Karpas-422 (cell line): ENCODE results near the gene SGMS2. TPM values are rescaled to one million over a fixed set of nuclear protein-coding genes. Genes with fewer than 3 reads are reported as not detected.

Experiments
- DNase-seq: peaks from one replicate; pipeline ENCODE4 v3.0.0-alpha.2; 2015
- H2AFZ ChIP-seq: fragments of 200-600 bp; sonication (generic); 2 replicates; pipeline ENCODE4 v1.6.1; 2014; ENCODE audit warnings: antibody characterized with exemption, low read length, mixed read lengths
- H3K27ac ChIP-seq: fragments of 200-600 bp; sonication (generic); 2 replicates; pipeline ENCODE4 v1.5.1; 2014; ENCODE audit warnings: mild to moderate bottlenecking, low read length, moderate library complexity
- H3K27me3 ChIP-seq: fragments of 200-600 bp; sonication (generic); 2 replicates; pipeline ENCODE4 v1.6.1; 2014; ENCODE audit warnings: low read length, mixed read lengths
- H3K36me3 ChIP-seq: fragments of 200-600 bp; sonication (generic); 2 replicates; pipeline ENCODE4 v1.6.1; 2014; ENCODE audit warnings: low read length, mixed read lengths; ENCODE audit not compliant: insufficient read depth
- H3K4me1 ChIP-seq: fragments of 200-600 bp; sonication (generic); 2 replicates; pipeline ENCODE4 v1.6.1; 2014; ENCODE audit warnings: mild to moderate bottlenecking, low read length, mixed read lengths
- H3K4me2 ChIP-seq: fragments of 200-600 bp; sonication (generic); 2 replicates; pipeline ENCODE4 v1.6.1; 2014; ENCODE audit warnings: low read length, low read depth, mild to moderate bottlenecking; ENCODE audit not compliant: poor library complexity, severe bottlenecking
- H3K4me3 ChIP-seq: fragments of 200-600 bp; sonication (generic); 2 replicates; pipeline ENCODE4 v1.5.1; 2014; ENCODE audit warnings: mild to moderate bottlenecking, antibody characterized with exemption, low read length, mixed read lengths
- H3K79me2 ChIP-seq: fragments of 200-600 bp; sonication (generic); 2 replicates; pipeline ENCODE4 v1.6.1; 2014; ENCODE audit warnings: mild to moderate bottlenecking, low read length, mixed read lengths
- H3K9ac ChIP-seq: fragments of 200-600 bp; sonication (generic); 2 replicates; pipeline ENCODE4 v1.6.0; 2014; ENCODE audit warnings: low read length
- H3K9me2 ChIP-seq: fragments of 200-600 bp; sonication (generic), shearing (Covaris generic); replicated peaks from 2 replicates; pipeline ENCODE4 v1.6.0; 2014; ENCODE audit warnings: mild to moderate bottlenecking, low read length, moderate library complexity; ENCODE audit not compliant: insufficient read depth
- H3K9me3 ChIP-seq: fragments of 300-700, 200-600 bp; sonication (generic); 2 replicates; pipeline ENCODE4 v1.6.1; 2014; ENCODE audit warnings: low read length, mixed read lengths
- H4K20me1 ChIP-seq: fragments of 200-600 bp; sonication (generic); 2 replicates; pipeline ENCODE4 v1.6.1; 2014; ENCODE audit warnings: mild to moderate bottlenecking, antibody characterized with exemption, low read length, low read depth; ENCODE audit not compliant: insufficient read depth
- total RNA-seq: library from RNA; depleted of rRNA; stranded (reverse); fragments of >200 nt; shearing (Covaris generic); gene quantifications from 2 replicates; pipeline ENCODE4 v1.2.3, GENCODE V29; 2014; ENCODE audit warnings: low replicate concordance

Gene SGMS2
- total RNA-seq, 1 experiment from 2014 or later, result not detected

DNA sequence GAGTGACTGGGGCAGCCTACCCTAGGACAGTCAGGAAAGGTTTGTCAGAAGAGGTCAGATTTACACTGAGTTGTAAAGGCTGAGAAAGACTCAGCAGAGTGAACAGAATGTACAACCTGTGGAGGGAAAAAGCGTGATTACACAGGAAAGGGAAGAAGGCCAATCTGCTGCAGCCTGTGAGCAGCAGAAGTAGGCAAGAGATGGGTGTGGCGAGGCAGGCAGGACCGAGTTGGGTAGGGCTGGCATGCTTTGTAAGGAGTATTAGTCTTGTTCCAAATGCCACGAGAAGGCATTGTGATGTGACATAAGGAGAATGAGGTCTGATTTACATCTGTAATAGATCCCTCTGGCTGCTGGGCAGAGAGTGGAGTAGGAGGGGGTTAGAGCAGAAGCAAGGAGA lies 12.6 kb downstream of the SGMS2 start:
- no peak for DNase-seq
- Histone ChIP-seq H3K9me2 (no peaks in the 10 kb centered on the region), H3K27me3 (0 out of 2 replicates have a peak, but pooled peaks cover 3% of the 10 kb centered on the region), H3K9me3 (no peaks in the 10 kb centered on the region), H3K27ac (no peak overlapping the region), H3K4me2 (no peak overlapping the region), H2AFZ (no peak overlapping the region), H4K20me1 (no peaks in the 10 kb centered on the region), H3K4me1 (no peaks in the 10 kb centered on the region), H3K79me2 (no peaks in the 10 kb centered on the region), H3K9ac (no peak overlapping the region), H3K36me3 (no peaks in the 10 kb centered on the region), H3K4me3 (no peak overlapping the region)

GRCh38 chr4:107837776-107838618 lies 13.3 kb downstream of the SGMS2 start:
- Histone ChIP-seq H2AFZ (no peak overlapping the region), H3K9ac (no peak overlapping the region), H3K27me3 (0 out of 2 replicates have a peak, but pooled peaks cover 3% of the 10 kb centered on the region), H3K27ac (no peak overlapping the region), H3K4me3 (no peak overlapping the region), H3K9me2 (no peaks in the 10 kb centered on the region), H3K79me2 (no peaks in the 10 kb centered on the region), H3K36me3 (no peaks in the 10 kb centered on the region), H3K4me1 (no peaks in the 10 kb centered on the region), H3K4me2 (no peak overlapping the region), H3K9me3 (no peaks in the 10 kb centered on the region), H4K20me1 (no peaks in the 10 kb centered on the region)
- DNase-seq, result no peak

DNA sequence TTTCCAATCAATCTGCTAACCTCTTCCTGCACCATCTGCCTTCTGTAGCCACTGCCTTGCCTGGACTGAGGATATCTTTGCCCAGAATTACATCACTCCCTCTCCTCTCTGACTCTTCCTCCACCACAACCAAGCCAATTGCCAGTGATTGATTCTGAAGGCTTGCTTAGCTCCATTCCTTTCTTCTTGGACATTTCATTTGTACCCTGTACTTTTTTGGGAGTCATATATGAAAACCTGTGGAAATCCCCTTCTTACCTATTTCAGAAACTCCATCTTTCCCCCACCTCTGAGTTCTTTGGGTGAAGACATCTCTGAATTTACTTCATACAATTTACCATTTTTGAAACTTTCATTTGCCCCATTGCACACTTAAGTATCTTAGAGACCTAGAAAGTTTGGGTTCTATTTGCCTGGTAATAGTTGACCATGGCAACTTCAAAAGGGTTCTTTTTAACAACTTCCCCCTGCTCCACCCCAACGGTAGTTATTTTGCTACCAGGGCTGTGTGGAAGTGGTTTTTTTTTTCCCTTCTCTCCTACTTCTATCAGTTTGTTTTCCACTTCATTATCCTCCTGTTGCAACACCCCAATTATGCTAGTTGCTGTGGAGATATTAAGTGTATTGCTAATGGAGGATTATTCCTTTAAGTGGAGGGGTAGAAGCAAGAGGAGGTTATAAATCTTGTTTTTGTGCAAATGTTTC lies 14.3 kb downstream of the SGMS2 start:
- H3K27ac ChIP-seq, result no peak overlapping the region
- H3K9ac ChIP-seq, result no peak overlapping the region
- no peak for DNase-seq

DNA sequence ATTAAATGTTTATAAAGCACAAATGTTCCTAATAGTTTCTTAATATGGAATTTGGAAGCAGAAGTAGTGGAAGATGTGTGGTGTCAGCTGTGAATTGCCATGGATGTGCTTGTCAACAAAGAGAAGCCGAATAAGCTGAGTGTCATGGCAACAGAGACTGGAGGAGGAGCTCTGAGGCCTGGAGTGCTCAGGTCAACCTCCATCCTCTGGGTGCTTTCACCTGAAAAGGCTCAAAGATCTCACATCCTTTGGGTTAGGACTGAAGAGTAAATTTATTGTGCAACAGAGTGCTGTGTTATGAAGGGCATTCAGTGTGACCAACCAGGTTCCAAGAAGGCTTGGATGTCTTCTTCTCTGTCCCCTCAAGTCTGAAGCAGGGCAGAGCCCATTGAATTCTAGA lies 18.7 kb downstream of the SGMS2 start:
- no peak for DNase-seq
- Histone ChIP-seq H3K79me2 (no peaks in the 10 kb centered on the region), H3K36me3 (no peaks in the 10 kb centered on the region), H3K4me2 (no peak overlapping the region), H4K20me1 (no peaks in the 10 kb centered on the region), H2AFZ (no peak overlapping the region), H3K4me1 (no peaks in the 10 kb centered on the region), H3K27ac (no peak overlapping the region), H3K27me3 (0 out of 2 replicates have a peak, but pooled peaks cover 3% of the 10 kb centered on the region), H3K9ac (no peak overlapping the region), H3K9me3 (no peaks in the 10 kb centered on the region), H3K4me3 (no peak overlapping the region), H3K9me2 (no peaks in the 10 kb centered on the region)

More for the DNA sequence above, 14.3 kb downstream of the SGMS2 start:
- 0 out of 2 replicates have a peak, but pooled peaks cover 3% of the 10 kb centered on the region for H3K27me3 ChIP-seq
- no peaks in the 10 kb centered on the region for H3K79me2 ChIP-seq
- no peaks in the 10 kb centered on the region for H3K9me3 ChIP-seq
- no peak overlapping the region for H3K4me2 ChIP-seq
- H3K4me3 ChIP-seq, result no peak overlapping the region
- H2AFZ ChIP-seq, result no peak overlapping the region
- no peaks in the 10 kb centered on the region for H4K20me1 ChIP-seq
- no peaks in the 10 kb centered on the region for H3K4me1 ChIP-seq
- no peaks in the 10 kb centered on the region for H3K9me2 ChIP-seq
- no peaks in the 10 kb centered on the region for H3K36me3 ChIP-seq

GRCh38 chr4:107845681-107846080 lies 20.9 kb downstream of the SGMS2 start:
- Histone ChIP-seq H3K9me3 (no peaks in the 10 kb centered on the region), H3K79me2 (no peaks in the 10 kb centered on the region), H3K4me2 (no peak overlapping the region), H3K9me2 (no peaks in the 10 kb centered on the region), H3K9ac (no peak overlapping the region), H3K27me3 (no peaks in the 10 kb centered on the region), H3K4me3 (no peak overlapping the region), H3K36me3 (no peaks in the 10 kb centered on the region), H3K27ac (no peak overlapping the region), H4K20me1 (no peaks in the 10 kb centered on the region), H3K4me1 (no peaks in the 10 kb centered on the region), H2AFZ (no peak overlapping the region)
- no peak for DNase-seq

DNA sequence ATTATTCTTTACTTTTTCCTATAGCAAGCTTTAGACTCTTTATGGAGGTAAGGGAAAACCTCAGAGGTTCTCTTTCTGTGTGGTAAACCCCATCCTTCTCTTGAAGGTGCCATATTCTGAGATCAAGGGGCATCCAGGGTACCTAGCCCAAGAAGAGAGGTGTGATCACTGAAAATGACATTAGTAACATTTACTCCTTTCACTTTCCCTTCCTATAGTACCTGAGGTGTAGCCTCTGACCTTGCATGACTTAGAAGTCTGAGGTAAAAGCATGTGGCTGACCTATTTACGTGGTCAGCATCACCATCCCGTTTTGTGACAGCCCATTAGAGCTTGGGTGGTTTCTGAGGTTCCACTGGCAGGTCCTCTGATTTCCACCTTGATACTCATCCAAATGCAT lies 25.7 kb downstream of the SGMS2 start:
- Histone ChIP-seq H3K36me3 (no peaks in the 10 kb centered on the region), H3K4me1 (no peaks in the 10 kb centered on the region), H3K79me2 (no peaks in the 10 kb centered on the region), H3K27me3 (no peaks in the 10 kb centered on the region), H3K9me3 (no peaks in the 10 kb centered on the region), H3K27ac (no peak overlapping the region), H4K20me1 (no peaks in the 10 kb centered on the region), H3K4me3 (no peak overlapping the region), H3K9me2 (no peaks in the 10 kb centered on the region), H2AFZ (no peak overlapping the region), H3K9ac (no peak overlapping the region), H3K4me2 (no peak overlapping the region)
- DNase-seq, result no peak

DNA sequence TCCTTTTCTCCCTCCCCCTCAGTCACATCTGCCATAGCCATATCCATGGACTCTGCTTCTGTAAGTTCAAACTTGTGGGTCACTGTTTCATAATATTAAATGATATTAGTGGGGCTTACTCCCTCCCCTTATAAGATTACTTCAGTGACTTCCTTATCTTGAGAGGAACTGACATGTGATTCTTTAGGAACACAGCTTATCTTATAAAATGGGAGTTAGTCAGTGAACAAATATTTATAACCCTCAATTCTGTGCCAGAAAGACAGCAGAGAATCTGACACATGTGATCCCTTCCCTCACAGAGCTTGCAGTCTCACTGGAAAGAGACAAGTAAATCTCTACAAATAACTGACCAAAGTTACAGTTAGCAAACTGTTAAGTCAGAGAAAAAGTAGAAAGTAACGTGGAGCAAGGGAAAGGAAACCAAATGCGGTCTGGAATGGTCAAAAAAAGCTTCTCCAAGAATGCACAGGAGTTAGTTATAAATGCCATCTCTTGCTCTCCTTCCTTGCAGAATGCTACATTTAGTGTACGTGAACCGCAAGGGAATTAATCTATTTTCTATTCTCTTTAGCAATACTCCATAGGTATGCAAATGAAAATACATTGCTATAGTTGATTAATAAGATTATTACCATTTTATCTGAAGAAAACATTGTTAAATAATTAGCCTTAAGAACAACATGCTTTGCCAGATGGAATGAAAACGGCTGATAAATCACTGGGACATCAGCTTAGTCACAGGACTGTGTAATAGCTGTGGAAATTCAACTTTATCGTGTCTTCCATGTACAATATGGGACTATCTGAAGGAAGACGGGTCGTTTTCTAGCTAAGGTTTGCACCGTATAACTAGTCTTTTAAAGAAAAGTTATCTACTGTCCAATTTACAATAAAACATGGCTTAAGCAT lies 29.0 kb downstream of the SGMS2 start:
- Histone ChIP-seq H3K9me2 (no peaks in the 10 kb centered on the region), H3K9me3 (no peaks in the 10 kb centered on the region), H3K27ac (no peak overlapping the region), H3K27me3 (no peaks in the 10 kb centered on the region), H3K4me2 (no peak overlapping the region), H4K20me1 (no peaks in the 10 kb centered on the region), H3K9ac (no peak overlapping the region), H3K36me3 (no peaks in the 10 kb centered on the region), H3K79me2 (no peaks in the 10 kb centered on the region), H2AFZ (no peak overlapping the region), H3K4me1 (no peaks in the 10 kb centered on the region), H3K4me3 (no peak overlapping the region)
- no peak for DNase-seq
